Measurements from ENCODE around the gene P2RY6.

Gene P2RY6

GRCh38 chr11:73320763-73321603 is 48.8 kb downstream of the P2RY6 start:
- no peak for DNase-seq

DNA sequence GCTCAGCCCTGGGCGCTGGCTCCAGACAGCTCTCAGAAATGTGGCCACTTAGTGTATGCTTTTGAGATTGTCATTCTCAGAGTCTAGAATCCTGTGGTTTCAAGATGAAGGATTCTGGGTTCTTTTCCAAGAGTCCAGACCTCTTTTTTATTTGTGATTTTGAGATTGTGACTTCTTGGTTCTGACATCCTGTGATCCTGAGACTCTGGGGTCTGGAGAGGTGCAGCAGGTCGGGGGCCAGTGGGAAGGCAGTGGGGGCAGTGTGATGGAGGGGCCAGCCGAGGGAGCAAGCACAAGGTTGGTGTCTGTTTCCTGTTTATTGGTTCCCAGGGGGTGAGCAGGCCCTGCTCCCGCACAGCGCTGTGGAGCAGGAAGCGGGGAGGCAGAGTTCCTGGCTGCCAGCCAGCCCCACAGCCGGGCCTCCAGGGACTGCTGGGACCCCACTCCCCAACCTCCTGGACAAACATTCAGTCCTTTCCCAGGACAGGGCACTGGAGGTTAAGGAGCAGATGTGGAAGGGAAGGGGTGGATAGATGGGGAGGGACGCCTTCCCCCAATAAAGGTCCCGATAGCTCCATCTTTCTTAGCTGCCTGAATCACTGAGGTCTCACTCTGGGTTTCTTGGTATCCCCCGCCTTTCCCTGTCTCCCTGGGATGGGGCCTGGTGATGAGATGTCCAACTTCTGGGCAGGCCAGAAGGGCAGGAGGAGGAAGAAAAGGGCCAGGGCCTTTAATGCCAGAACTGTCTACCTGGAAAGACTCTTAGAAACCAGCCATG is 49.7 kb downstream of the P2RY6 start:
- no peak for DNase-seq

DNA sequence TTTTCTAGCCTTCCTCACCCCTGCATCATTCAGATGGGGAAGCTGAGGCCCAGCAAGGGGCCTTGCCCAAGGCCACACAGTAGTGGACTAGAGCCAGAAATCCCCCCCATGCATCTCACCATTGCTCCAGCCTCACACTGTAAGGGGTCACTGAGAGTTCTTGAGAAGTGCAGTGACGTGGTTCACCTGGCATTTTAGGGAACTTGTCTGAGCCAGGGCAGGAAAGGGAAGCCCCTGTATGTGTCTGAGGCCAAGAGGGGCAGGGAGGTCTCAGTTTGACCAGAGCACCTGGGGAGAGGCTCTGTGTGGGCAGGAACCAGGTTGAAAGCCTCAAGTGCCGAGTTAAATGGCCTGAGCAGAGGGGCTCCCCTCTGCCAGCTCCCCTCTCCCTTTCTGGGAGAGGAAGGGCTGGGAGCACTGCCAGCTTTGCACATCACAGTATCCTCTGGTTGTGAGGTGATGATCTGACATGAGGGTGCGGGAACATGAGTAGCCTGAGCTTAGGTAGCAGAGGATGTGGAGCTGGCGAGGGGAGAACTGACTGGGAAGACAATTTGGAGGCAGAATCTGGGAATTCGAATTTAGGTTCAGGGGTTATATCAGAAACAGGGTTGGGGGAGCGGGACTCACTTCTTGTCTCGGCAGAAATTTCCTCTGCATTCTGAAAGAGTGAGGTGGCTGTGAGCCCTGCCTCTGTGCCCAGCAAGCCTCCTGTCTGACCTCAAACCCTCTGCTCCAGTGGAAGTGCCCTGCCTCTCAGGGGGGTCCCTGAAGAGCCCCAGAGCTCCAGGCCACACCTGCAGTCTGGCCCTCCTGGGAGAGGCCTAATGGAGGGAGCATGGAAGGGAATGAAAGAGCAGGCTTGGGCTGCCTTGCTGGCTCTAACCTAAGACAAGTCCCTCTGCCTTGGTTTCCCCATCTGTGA is 50.5 kb downstream of the P2RY6 start:
- DNase-seq: no peak

DNA sequence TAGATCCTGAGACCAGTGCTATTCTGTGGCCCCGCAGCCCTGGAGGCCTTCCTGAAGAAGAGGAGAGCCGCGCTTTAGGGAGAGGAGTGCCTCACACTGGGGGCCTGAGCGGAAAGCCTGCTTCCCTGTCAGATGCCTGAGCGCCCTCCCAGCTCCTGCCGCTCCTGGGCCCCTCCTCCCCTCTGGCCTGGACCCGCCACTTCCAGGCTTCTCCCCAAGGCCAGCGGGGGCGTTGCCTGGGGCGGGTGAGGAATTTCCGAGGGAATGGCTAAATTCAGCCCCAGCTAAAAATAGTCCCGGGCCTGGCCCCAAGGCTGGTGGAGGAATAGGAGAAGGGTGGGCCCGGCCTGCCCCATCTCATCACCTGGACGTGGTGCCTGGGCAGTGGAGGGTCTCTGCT is 51.3 kb downstream of the P2RY6 start:
- DNase-seq: no peak

DNA sequence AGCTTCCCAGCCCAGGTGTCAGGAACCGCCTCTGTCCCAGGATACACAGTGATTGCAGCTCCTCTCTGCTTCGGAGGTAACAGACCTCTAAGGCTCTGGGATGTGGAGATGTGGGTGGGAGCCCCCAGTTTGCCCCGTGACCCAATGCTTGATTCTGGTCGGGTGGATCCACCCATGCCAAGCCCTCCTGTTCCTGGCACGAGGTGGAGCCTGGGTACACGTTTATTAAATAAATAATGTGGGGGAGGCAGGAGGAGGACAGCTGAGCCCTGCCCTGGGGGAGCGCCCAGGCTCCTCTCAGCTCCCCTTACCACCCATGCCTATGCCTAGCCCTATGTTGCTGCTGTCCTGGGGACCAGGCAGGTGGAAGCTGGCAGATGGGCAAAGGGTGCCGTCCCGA is 52.0 kb downstream of the P2RY6 start:
- no peak for DNase-seq

GRCh38 chr11:73324665-73325035 is 52.5 kb downstream of the P2RY6 start:
- DNase-seq: no peak

DNA sequence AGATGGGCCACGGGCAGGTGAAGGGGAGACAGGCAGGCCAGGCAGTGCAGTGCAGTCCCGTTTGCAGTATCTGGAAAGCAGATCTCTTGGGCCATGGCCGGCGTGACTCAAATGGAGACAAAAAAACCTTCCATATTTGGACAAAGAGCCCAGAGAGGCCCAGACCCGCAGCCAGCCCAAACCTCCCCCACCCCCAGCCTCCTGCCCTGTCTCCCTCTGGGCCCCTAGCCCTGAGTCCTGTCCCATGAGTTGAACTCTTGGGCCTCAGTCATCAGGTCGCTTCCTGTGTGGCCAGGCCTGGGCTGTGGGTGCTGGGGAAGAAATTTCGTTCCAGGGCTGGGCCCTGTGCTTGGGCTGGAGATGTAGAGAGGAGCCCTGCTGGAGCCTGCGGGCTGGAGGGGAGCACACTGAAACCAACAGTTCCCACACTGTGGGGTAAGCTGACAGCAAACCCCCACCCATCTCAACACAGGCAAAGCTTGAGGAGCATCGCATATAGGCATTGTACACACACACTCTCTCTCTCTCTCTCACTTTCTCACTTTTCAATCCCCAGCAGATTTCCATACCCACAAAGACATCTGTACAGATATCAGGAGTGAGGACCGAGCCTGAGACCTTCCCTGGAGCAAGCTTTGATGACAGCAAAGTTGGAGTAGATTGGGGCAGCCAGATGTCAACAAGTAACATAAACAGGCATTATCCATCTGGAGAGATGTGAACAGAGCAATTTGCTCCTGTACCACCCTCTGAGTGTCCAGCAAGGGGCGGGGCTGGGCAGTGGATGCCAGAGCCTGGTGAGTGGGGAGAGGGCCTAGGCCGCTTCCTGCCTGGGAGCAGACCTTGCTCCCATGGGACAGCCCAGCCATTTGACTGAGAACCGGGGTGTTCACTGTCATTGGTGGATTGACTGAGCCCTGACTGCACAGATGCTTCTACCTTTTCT is 53.2 kb downstream of the P2RY6 start:
- DNase-seq: no peak

GRCh38 chr11:73326929-73327811 is 55.0 kb downstream of the P2RY6 start:
- no peak for DNase-seq

- no peak for DNase-seq
Observed at GRCh38 chr11:73327812-73328364, 55.8 kb downstream of the P2RY6 start.

DNA sequence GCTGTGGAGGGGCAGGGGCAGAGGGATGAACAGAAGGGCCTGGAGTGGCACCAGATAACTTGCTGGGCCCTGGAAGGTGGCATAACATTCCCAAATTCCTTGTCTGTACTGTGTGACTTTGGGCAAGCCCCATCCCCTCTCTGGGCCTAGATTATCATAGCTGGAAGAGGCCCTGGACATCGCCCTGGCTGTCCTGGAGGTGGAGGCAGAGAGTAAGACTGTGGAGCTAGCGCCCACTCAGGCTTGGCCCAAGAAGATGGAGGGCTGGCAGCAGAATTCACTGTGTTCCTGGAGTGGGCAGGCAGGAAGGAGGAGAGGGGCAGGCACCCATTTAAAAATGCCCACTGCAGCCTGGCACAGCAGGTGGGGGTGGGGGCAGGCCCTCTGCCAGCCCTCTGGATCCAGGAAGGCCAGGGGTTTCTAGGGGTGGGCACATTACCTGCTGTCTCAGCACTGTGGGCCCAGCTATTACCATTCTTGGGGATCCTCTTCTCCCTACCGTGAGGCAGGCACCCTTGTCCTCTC is 58.5 kb downstream of the P2RY6 start:
- no peak for DNase-seq

DNA sequence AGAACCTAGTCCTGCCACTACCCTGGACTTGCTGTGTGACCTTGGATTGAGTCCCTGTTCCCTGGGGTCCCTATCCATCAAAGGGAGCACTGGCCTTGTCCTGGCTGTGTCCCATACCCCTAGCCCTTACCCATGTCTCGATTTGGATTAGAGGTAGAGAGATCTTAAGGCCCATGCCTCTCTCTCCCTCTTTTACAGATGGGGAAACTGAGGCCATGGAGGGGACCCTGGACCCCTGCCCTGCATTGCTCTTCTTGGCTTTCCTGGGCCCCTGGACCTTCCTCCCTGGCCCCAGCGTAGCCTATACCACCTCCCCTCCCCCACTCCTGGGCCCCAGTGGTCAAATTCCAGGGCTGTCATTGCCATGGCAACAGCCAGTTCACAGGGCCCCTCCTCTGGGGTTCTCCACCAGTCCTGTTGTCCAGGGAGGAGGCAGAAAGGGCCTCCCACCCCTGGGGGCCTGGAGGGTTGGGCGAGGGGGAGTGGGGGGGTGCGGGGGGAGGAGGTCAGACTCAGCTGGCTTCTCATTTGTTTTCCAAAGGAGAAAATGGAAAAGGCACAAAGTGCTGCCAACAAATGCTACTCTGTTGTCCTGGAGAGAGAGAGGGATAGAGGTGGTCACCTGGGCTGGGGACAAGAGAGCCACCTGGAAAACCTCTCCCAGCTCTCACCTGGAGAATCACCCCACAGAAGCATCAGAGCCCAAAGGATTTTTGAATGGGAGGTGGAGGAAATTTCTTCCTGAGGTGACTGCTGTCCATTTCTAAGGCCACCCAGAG is 59.2 kb downstream of the P2RY6 start:
- DNase-seq: no peak

GRCh38 chr11:73333173-73333572 is 61.0 kb downstream of the P2RY6 start:
- DNase-seq: no peak

- DNase-seq: no peak
Observed at GRCh38 chr11:73333640-73334383, 61.7 kb downstream of the P2RY6 start.

DNA sequence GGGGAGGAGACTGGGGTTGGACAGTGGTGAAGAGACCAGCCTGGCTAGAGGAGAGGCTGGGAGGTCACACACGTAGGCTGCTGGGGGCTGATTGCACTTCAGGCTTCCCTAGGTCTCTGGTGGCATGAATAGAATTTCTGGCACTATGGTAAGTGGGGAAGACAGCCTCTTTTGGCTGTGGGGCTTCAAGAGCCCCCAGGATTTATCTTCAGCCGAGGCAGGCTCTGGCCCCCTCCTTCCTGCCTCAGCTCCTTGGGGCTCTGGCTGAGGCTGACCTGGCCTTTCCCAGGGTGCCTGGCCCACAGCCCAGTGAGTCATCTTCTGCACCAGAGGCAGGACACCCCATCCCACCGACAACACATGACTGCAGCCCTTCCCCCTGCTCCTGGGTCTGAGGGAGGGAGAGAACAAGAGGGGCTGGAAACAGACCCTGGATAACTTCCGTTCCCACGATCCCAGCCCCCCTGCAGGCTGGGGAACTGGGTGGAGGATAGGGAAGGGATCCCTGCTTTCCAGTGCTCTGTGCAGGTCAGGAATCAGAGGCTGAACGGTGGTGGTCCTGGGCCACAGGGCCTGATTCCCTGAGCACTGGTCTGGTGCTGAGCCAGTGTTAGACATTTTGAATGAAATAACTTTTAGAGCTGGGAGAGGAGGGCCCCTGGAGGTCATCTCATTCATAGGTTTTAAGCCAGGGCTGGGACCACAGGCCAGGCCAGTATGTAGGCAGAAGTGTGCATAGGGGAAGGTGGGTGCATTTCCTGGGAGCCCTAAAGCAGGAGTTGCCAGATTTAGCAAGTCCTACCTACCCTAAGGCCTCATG is 62.5 kb downstream of the P2RY6 start:
- no peak for DNase-seq

- peak; percentile 20 for DNase-seq
Observed at GRCh38 chr11:73335204-73335923, 63.2 kb downstream of the P2RY6 start.

GRCh38 chr11:73337846-73338245 is 65.7 kb downstream of the P2RY6 start:
- DNase-seq: no peak

- DNase-seq: no peak
Observed at GRCh38 chr11:73338279-73338678, 66.1 kb downstream of the P2RY6 start.
